Measurements from ENCODE around the gene PDE1C. TPM values are rescaled to one million over a fixed set of nuclear protein-coding genes. Genes with fewer than 3 reads are reported as not detected.

The PDE1C gene
- total RNA-seq, 2 experiments from 2014 or later, result not detected

GRCh38 chr7:31919678-31920369 lies 150.4 kb downstream of the PDE1C start:
- H3K4me3 Mint-ChIP-seq, result no peak overlapping the region
- DNase-seq (no peak), ATAC-seq (no peak)
- no peak overlapping the region for H3K27ac Mint-ChIP-seq
- POLR2A ChIA-PET, result no interaction called here
- CTCF ChIA-PET, result no interaction called here
- H3K9me3 Mint-ChIP-seq (ENCODE audit: insufficient read depth), result no peaks in the 10 kb centered on the region
- H3K4me1 Mint-ChIP-seq (ENCODE audit: low read depth), result no peaks in the 10 kb centered on the region
- no peaks in the 10 kb centered on the region for H3K27me3 Mint-ChIP-seq (ENCODE audit: low read depth)
- no peaks in the 10 kb centered on the region for H3K36me3 Mint-ChIP-seq (ENCODE audit: low read depth)

GRCh38 chr7:31918706-31919393 lies 151.4 kb downstream of the PDE1C start:
- no peak overlapping the region for H3K4me3 Mint-ChIP-seq
- no peak for ATAC-seq
- H3K4me1 Mint-ChIP-seq (ENCODE audit: low read depth), result no peaks in the 10 kb centered on the region
- DNase-seq, result no peak
- POLR2A ChIA-PET, result no interaction called here
- no peak overlapping the region for H3K27ac Mint-ChIP-seq
- no peaks in the 10 kb centered on the region for H3K36me3 Mint-ChIP-seq (ENCODE audit: low read depth)
- no peaks in the 10 kb centered on the region for H3K9me3 Mint-ChIP-seq (ENCODE audit: insufficient read depth)
- no peaks in the 10 kb centered on the region for H3K27me3 Mint-ChIP-seq (ENCODE audit: low read depth)
- CTCF ChIA-PET, result no interaction called here

GRCh38 chr7:31917256-31917655 lies 153.0 kb downstream of the PDE1C start:
- ChIA-PET CTCF (no interaction called here), POLR2A (no interaction called here)
- Mint-ChIP-seq H3K27me3 (ENCODE audit: low read depth) (no peaks in the 10 kb centered on the region), H3K4me1 (ENCODE audit: low read depth) (no peaks in the 10 kb centered on the region), H3K36me3 (ENCODE audit: low read depth) (no peaks in the 10 kb centered on the region), H3K9me3 (ENCODE audit: insufficient read depth) (no peaks in the 10 kb centered on the region), H3K4me3 (no peak overlapping the region), H3K27ac (no peak overlapping the region)
- ATAC-seq (no peak), DNase-seq (no peak)

GRCh38 chr7:31910191-31910590 lies 160.0 kb downstream of the PDE1C start:
- ATAC-seq, result no peak
- Mint-ChIP-seq H3K27ac (no peak overlapping the region), H3K36me3 (ENCODE audit: low read depth) (no peaks in the 10 kb centered on the region), H3K4me1 (ENCODE audit: low read depth) (no peaks in the 10 kb centered on the region), H3K9me3 (ENCODE audit: insufficient read depth) (no peaks in the 10 kb centered on the region), H3K4me3 (no peak overlapping the region), H3K27me3 (ENCODE audit: low read depth) (no peaks in the 10 kb centered on the region)
- CTCF ChIA-PET, result no interaction called here
- DNase-seq, result no peak
- POLR2A ChIA-PET, result no interaction called here

- Mint-ChIP-seq H3K4me1 (ENCODE audit: low read depth) (no peaks in the 10 kb centered on the region), H3K27me3 (ENCODE audit: low read depth) (no peaks in the 10 kb centered on the region), H3K9me3 (ENCODE audit: insufficient read depth) (no peaks in the 10 kb centered on the region), H3K27ac (no peak overlapping the region), H3K36me3 (ENCODE audit: low read depth) (no peaks in the 10 kb centered on the region), H3K4me3 (no peak overlapping the region)
- DNase-seq (no peak), ATAC-seq (no peak)
- POLR2A ChIA-PET, result no interaction called here
- CTCF ChIA-PET, result interaction anchor here (1.0 kb wide), 1 partner anchor 124 kb away, joined by 3 read pairs; no protein-coding TSS in a partner anchor
Observed at GRCh38 chr7:31906479-31907171, 163.6 kb downstream of the PDE1C start.

GRCh38 chr7:31903962-31904361 lies 166.2 kb downstream of the PDE1C start:
- no peaks in the 10 kb centered on the region for H3K9me3 Mint-ChIP-seq (ENCODE audit: insufficient read depth)
- CTCF ChIA-PET, result no interaction called here
- ATAC-seq, result no peak
- H3K27me3 Mint-ChIP-seq (ENCODE audit: low read depth), result no peaks in the 10 kb centered on the region
- H3K27ac Mint-ChIP-seq, result no peak overlapping the region
- DNase-seq, result no peak
- H3K4me1 Mint-ChIP-seq (ENCODE audit: low read depth), result no peaks in the 10 kb centered on the region
- H3K36me3 Mint-ChIP-seq (ENCODE audit: low read depth), result no peaks in the 10 kb centered on the region
- POLR2A ChIA-PET, result no interaction called here
- H3K4me3 Mint-ChIP-seq, result no peak overlapping the region

- POLR2A ChIA-PET, result no interaction called here
Observed at GRCh38 chr7:31899356-31899927, 170.8 kb downstream of the PDE1C start.

GRCh38 chr7:31896925-31897324 lies 173.3 kb downstream of the PDE1C start:
- ATAC-seq, result no peak
- DNase-seq, result no peak
- no peaks in the 10 kb centered on the region for H3K9me3 Mint-ChIP-seq (ENCODE audit: insufficient read depth)
- CTCF ChIA-PET, result no interaction called here
- H3K4me3 Mint-ChIP-seq, result no peak overlapping the region
- no peaks in the 10 kb centered on the region for H3K27me3 Mint-ChIP-seq (ENCODE audit: low read depth)
- H3K27ac Mint-ChIP-seq, result no peak overlapping the region
- H3K36me3 Mint-ChIP-seq (ENCODE audit: low read depth), result no peaks in the 10 kb centered on the region
- H3K4me1 Mint-ChIP-seq (ENCODE audit: low read depth), result no peaks in the 10 kb centered on the region
- POLR2A ChIA-PET, result no interaction called here

More at GRCh38 chr7:31899356-31899927, 170.8 kb downstream of the PDE1C start:
- no peaks in the 10 kb centered on the region for H3K36me3 Mint-ChIP-seq (ENCODE audit: low read depth)
- CTCF ChIA-PET, result no interaction called here
- H3K4me3 Mint-ChIP-seq, result no peak overlapping the region
- no peaks in the 10 kb centered on the region for H3K27me3 Mint-ChIP-seq (ENCODE audit: low read depth)
- H3K27ac Mint-ChIP-seq, result no peak overlapping the region
- ATAC-seq (no peak), DNase-seq (no peak)
- H3K9me3 Mint-ChIP-seq (ENCODE audit: insufficient read depth), result no peaks in the 10 kb centered on the region
- H3K4me1 Mint-ChIP-seq (ENCODE audit: low read depth), result no peaks in the 10 kb centered on the region

- H3K4me3 Mint-ChIP-seq, result no peak overlapping the region
- H3K27ac Mint-ChIP-seq, result no peak overlapping the region
- no peak for ATAC-seq
- H3K36me3 Mint-ChIP-seq (ENCODE audit: low read depth), result no peaks in the 10 kb centered on the region
- CTCF ChIA-PET, result no interaction called here
- no peaks in the 10 kb centered on the region for H3K4me1 Mint-ChIP-seq (ENCODE audit: low read depth)
- POLR2A ChIA-PET, result no interaction called here
- no peaks in the 10 kb centered on the region for H3K27me3 Mint-ChIP-seq (ENCODE audit: low read depth)
- H3K9me3 Mint-ChIP-seq (ENCODE audit: insufficient read depth), result no peaks in the 10 kb centered on the region
- DNase-seq, result no peak
Observed at GRCh38 chr7:31894308-31894707, 175.9 kb downstream of the PDE1C start.

- no peaks in the 10 kb centered on the region for H3K36me3 Mint-ChIP-seq (ENCODE audit: low read depth)
- H3K27ac Mint-ChIP-seq, result no peak overlapping the region
- no peaks in the 10 kb centered on the region for H3K27me3 Mint-ChIP-seq (ENCODE audit: low read depth)
- ChIA-PET CTCF (no interaction called here), POLR2A (no interaction called here)
- DNase-seq (no peak), ATAC-seq (no peak)
- H3K9me3 Mint-ChIP-seq (ENCODE audit: insufficient read depth), result no peaks in the 10 kb centered on the region
- no peak overlapping the region for H3K4me3 Mint-ChIP-seq
- no peaks in the 10 kb centered on the region for H3K4me1 Mint-ChIP-seq (ENCODE audit: low read depth)
Observed at GRCh38 chr7:31893365-31893764, 176.8 kb downstream of the PDE1C start.

- no peak overlapping the region for H3K4me3 Mint-ChIP-seq
- H3K27ac Mint-ChIP-seq, result no peak overlapping the region
- no peaks in the 10 kb centered on the region for H3K9me3 Mint-ChIP-seq (ENCODE audit: insufficient read depth)
- no peaks in the 10 kb centered on the region for H3K36me3 Mint-ChIP-seq (ENCODE audit: low read depth)
- no peaks in the 10 kb centered on the region for H3K27me3 Mint-ChIP-seq (ENCODE audit: low read depth)
- POLR2A ChIA-PET, result no interaction called here
- no peak for ATAC-seq
- no peak for DNase-seq
- H3K4me1 Mint-ChIP-seq (ENCODE audit: low read depth), result no peaks in the 10 kb centered on the region
- CTCF ChIA-PET, result no interaction called here
Observed at GRCh38 chr7:31892099-31892829, 177.9 kb downstream of the PDE1C start.

GRCh38 chr7:31890766-31891165 lies 179.4 kb downstream of the PDE1C start:
- no peak for ATAC-seq
- CTCF ChIA-PET, result no interaction called here
- H3K27me3 Mint-ChIP-seq (ENCODE audit: low read depth), result no peaks in the 10 kb centered on the region
- no peak overlapping the region for H3K27ac Mint-ChIP-seq
- DNase-seq, result no peak
- H3K9me3 Mint-ChIP-seq (ENCODE audit: insufficient read depth), result no peaks in the 10 kb centered on the region
- H3K36me3 Mint-ChIP-seq (ENCODE audit: low read depth), result no peaks in the 10 kb centered on the region
- H3K4me1 Mint-ChIP-seq (ENCODE audit: low read depth), result no peaks in the 10 kb centered on the region
- POLR2A ChIA-PET, result no interaction called here
- H3K4me3 Mint-ChIP-seq, result no peak overlapping the region

Data from activated CD8-positive, alpha-beta T cell treated with anti-CD3 and anti-CD28 coated beads, Interleukin-2, amount 10 ng/mL, durations not matched to agents 7 days and 5 days (primary cell).